Endothelial cell of umbilical vein (primary cell): ENCODE measurements around the gene YDJC.

ENCODE experiments used
- CTCF ChIP-seq, 2 donors: IDR thresholded peaks; 1 replicate in 1 of 2; 2 replicates in 1 of 2; pipeline ENCODE4 v1.5.1; 2011; ENCODE audit warnings: low read length in 2 of 2, mild to moderate bottlenecking in 2 of 2, moderate library complexity in 2 of 2, control low read depth in 1 of 2, inconsistent platforms in 1 of 2, low read depth in 1 of 2; ENCODE audit not compliant: insufficient read depth in 1 of 2; ENCODE audit errors: extremely low read depth in 1 of 2
- EZH2 ChIP-seq: IDR thresholded peaks from 2 replicates; pipeline ENCODE4 v1.6.1; 2012; ENCODE audit warnings: borderline replicate concordance, low read depth, mild to moderate bottlenecking, moderate library complexity, low read length, inconsistent platforms; ENCODE audit not compliant: severe bottlenecking
- GATA2 ChIP-seq: IDR thresholded peaks from 2 replicates; pipeline ENCODE4 v1.7.0; 2011; ENCODE audit warnings: low read depth, mild to moderate bottlenecking, moderate library complexity, mixed read lengths, low read length; ENCODE audit not compliant: insufficient read length, insufficient read depth
- MYC ChIP-seq: IDR thresholded peaks from one replicate; pipeline ENCODE4 v1.6.1; 2011; ENCODE audit warnings: mild to moderate bottlenecking, low read depth, low read length
- POLR2AphosphoS5 ChIP-seq: IDR thresholded peaks from 2 replicates; pipeline ENCODE4 v1.6.1; 2012; ENCODE audit warnings: low read depth, mild to moderate bottlenecking, control low read depth, low read length, moderate library complexity; ENCODE audit not compliant: insufficient read depth

GRCh38 chr22:21592422-21592821, 37.4 kb downstream of the YDJC start:
- TF ChIP-seq CTCF (IDR thresholded peaks at IDR 0.05; ENCODE audit: extremely low read depth in 1 of 2, insufficient read depth in 1 of 2, low read depth in 1 of 2, low read length in 2 of 2): no peak
- no peak for TF ChIP-seq GATA2
- TF ChIP-seq EZH2: no peak
- no peak for TF ChIP-seq POLR2AphosphoS5
- no peak for TF ChIP-seq MYC
